GM12873 (cell line): ENCODE data around the gene POP5.

Experiments used
- CTCF ChIP-seq: IDR thresholded peaks from 2 replicates; pipeline ENCODE4 v1.5.1; 2012; ENCODE audit warnings: low read depth, mild to moderate bottlenecking, moderate library complexity, low read length, control low read depth; ENCODE audit not compliant: insufficient read depth; ENCODE audit errors: missing control alignments

Gene POP5

GRCh38 chr12:120592121-120593049 lies 11.2 kb upstream of the POP5 start:
- no peak for TF ChIP-seq CTCF

- TF ChIP-seq CTCF, result no peak
Measured at GRCh38 chr12:120590741-120591407, 9.7 kb upstream of the POP5 start.

- no peak for TF ChIP-seq CTCF
Measured at GRCh38 chr12:120588948-120589930, 8.0 kb upstream of the POP5 start.

- no peak for TF ChIP-seq CTCF
Measured at GRCh38 chr12:120588371-120588770, 7.2 kb upstream of the POP5 start.

- TF ChIP-seq CTCF, result no peak
Measured at GRCh38 chr12:120586860-120587259, 5.7 kb upstream of the POP5 start.

GRCh38 chr12:120586206-120586605 lies 5.0 kb upstream of the POP5 start:
- no peak for TF ChIP-seq CTCF
